ENCODE measurements around the gene NEBL.

DNA sequence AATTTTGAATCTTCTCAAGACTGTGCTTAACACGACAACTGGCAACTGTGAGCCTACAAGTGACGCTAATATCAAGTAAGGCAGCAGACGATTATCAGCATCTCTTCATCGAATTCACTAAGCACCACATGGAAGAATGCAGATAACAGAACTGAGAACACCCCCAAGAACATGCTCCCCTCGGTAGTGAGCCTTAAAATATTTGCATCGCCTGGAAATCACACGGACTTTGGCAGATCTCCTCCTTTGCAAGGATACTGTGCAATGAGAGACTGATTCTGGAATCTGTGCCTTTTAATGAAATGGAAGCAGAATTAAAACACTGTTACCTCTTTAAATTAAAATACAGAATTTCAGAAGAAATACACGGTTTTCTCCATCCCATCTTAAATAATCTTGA lies 38.2 kb upstream of the NEBL start:
- TF ChIP-seq CTCF (conservative IDR thresholded peaks at IDR 0.05; ENCODE audit: low read depth in 2 of 2) (no peak), ZNF331 (CRISPR knock-in tag; IDR thresholded peaks at IDR 0.05; ENCODE audit: low read depth) (no peak), POLR2AphosphoS5 (IDR thresholded peaks at IDR 0.05; ENCODE audit: low read depth) (no peak), EZH2 (IDR thresholded peaks at IDR 0.05; ENCODE audit: low read depth, unreplicated experiment) (no peak), JUNB (IDR thresholded peaks at IDR 0.05; ENCODE audit: unreplicated experiment) (no peak), CREB1 (CRISPR knock-in tag; IDR thresholded peaks at IDR 0.05; ENCODE audit: low read depth) (no peak), EZH2phosphoT487 (IDR thresholded peaks at IDR 0.05; ENCODE audit: unreplicated experiment) (no peak), STAT1 (IDR thresholded peaks at IDR 0.05; ENCODE audit: unreplicated experiment) (no peak), NANOG (IDR thresholded peaks at IDR 0.05; ENCODE audit: borderline replicate concordance) (no peak), ZNF462 (CRISPR knock-in tag; IDR thresholded peaks at IDR 0.05) (no peak), ZNF114 (CRISPR knock-in tag; IDR thresholded peaks at IDR 0.05) (no peak)
- TF ChIP-seq, protein P1, sequence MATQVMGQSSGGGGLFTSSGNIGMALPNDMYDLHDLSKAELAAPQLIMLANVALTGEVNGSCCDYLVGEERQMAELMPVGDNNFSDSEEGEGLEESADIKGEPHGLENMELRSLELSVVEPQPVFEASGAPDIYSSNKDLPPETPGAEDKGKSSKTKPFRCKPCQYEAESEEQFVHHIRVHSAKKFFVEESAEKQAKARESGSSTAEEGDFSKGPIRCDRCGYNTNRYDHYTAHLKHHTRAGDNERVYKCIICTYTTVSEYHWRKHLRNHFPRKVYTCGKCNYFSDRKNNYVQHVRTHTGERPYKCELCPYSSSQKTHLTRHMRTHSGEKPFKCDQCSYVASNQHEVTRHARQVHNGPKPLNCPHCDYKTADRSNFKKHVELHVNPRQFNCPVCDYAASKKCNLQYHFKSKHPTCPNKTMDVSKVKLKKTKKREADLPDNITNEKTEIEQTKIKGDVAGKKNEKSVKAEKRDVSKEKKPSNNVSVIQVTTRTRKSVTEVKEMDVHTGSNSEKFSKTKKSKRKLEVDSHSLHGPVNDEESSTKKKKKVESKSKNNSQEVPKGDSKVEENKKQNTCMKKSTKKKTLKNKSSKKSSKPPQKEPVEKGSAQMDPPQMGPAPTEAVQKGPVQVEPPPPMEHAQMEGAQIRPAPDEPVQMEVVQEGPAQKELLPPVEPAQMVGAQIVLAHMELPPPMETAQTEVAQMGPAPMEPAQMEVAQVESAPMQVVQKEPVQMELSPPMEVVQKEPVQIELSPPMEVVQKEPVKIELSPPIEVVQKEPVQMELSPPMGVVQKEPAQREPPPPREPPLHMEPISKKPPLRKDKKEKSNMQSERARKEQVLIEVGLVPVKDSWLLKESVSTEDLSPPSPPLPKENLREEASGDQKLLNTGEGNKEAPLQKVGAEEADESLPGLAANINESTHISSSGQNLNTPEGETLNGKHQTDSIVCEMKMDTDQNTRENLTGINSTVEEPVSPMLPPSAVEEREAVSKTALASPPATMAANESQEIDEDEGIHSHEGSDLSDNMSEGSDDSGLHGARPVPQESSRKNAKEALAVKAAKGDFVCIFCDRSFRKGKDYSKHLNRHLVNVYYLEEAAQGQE (IDR thresholded peaks at IDR 0.05; ENCODE audit: unreplicated experiment): no peak
- TF ChIP-seq, protein P2, sequence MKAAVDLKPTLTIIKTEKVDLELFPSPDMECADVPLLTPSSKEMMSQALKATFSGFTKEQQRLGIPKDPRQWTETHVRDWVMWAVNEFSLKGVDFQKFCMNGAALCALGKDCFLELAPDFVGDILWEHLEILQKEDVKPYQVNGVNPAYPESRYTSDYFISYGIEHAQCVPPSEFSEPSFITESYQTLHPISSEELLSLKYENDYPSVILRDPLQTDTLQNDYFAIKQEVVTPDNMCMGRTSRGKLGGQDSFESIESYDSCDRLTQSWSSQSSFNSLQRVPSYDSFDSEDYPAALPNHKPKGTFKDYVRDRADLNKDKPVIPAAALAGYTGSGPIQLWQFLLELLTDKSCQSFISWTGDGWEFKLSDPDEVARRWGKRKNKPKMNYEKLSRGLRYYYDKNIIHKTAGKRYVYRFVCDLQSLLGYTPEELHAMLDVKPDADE (IDR thresholded peaks at IDR 0.05): no peak

All from GM23338 (cell line).